K562 (cell line): Measurements from ENCODE around the gene ZC3H12C. TPM values are rescaled to one million over a fixed set of nuclear protein-coding genes. Genes with fewer than 3 reads are reported as not detected.
A peak's percentile ranks its signal among the peaks of the same experiment; 100 is the strongest.

Source experiments
- ADNP ChIP-seq: fragments of 200-800 bp; sonication (Bioruptor generic); IDR thresholded peaks from 2 replicates; pipeline ENCODE4 v1.6.1; 2016; ENCODE audit warnings: missing genetic modification characterization, missing compliant biosample characterization
- ARNT ChIP-seq, 2 experiments: fragments of 450-650 bp; IDR thresholded peaks; 2 replicates each; pipeline ENCODE4 v1.6.1; 2016; ENCODE audit warnings: mild to moderate bottlenecking in 1 of 2
- ATF4 ChIP-seq: fragments of 450-650 bp; formaldehyde crosslinking; IDR thresholded peaks from 2 replicates; pipeline ENCODE4 v1.4.0; 2022; ENCODE audit warnings: mild to moderate bottlenecking, moderate library complexity
- BRF1 ChIP-seq: IDR thresholded peaks from 3 replicates; pipeline ENCODE4 v1.6.1; 2011; ENCODE audit warnings: borderline replicate concordance, mild to moderate bottlenecking; ENCODE audit not compliant: insufficient read length; ENCODE audit errors: extremely low read depth
- CSDE1 ChIP-seq, 2 experiments: fragments of 450-650 bp; IDR thresholded peaks; 2 replicates each; pipeline ENCODE4 v1.6.1; 2016; ENCODE audit warnings: mild to moderate bottlenecking in 1 of 2
- FIP1L1 ChIP-seq: fragments of 200-400 bp; formaldehyde crosslinking; IDR thresholded peaks from 2 replicates; pipeline ENCODE4 v1.6.1; 2018; ENCODE audit warnings: mild to moderate bottlenecking, low read depth, low read length; ENCODE audit not compliant: poor library complexity, severe bottlenecking
- HINFP ChIP-seq: fragments of 450-650 bp; conservative IDR thresholded peaks from 2 replicates; pipeline ENCODE4 v1.6.1; 2016; ENCODE audit warnings: missing genetic modification characterization, low read depth, mild to moderate bottlenecking, control low read depth, missing compliant biosample characterization
- LCOR ChIP-seq: sonication (generic); formaldehyde crosslinking; IDR thresholded peaks from 2 replicates; pipeline ENCODE4 v1.8.0; 2022; ENCODE audit warnings: mild to moderate bottlenecking, missing genetic modification reagents
- MEF2A ChIP-seq: IDR thresholded peaks from 2 replicates; pipeline ENCODE4 v1.6.1; 2011; ENCODE audit warnings: low read depth, mild to moderate bottlenecking, low read length, moderate library complexity; ENCODE audit not compliant: control insufficient read depth
- NCOA1 ChIP-seq: fragments of 450-650 bp; IDR thresholded peaks from 2 replicates; pipeline ENCODE4 v1.6.1; 2016; ENCODE audit warnings: low read depth
- PYGO2 ChIP-seq: fragments of 450-650 bp; IDR thresholded peaks from 2 replicates; pipeline ENCODE4 v1.6.1; 2016; ENCODE audit warnings: mild to moderate bottlenecking, missing genetic modification characterization, moderate library complexity, missing compliant biosample characterization
- RBBP5 ChIP-seq: fragments of 200-600 bp; sonication (generic); IDR thresholded peaks from 2 replicates; pipeline ENCODE4 v1.6.1; 2012; ENCODE audit warnings: borderline replicate concordance, mild to moderate bottlenecking, low read length, control low read depth, inconsistent platforms; ENCODE audit not compliant: insufficient read depth, poor library complexity, severe bottlenecking
- RBM39 ChIP-seq: fragments of 200-400 bp; formaldehyde crosslinking; optimal IDR thresholded peaks from 2 replicates; pipeline ENCODE3; 2018; ENCODE audit warnings: low read depth, low read length
- SMAD4 ChIP-seq: fragments of 250-450 bp; sonication (Bioruptor Pico); conservative IDR thresholded peaks from 2 replicates; pipeline ENCODE4 v1.8.0; 2021; ENCODE audit warnings: inconsistent platforms, mild to moderate bottlenecking, moderate library complexity
- THRAP3 ChIP-seq: fragments of 450-650 bp; IDR thresholded peaks from 2 replicates; pipeline ENCODE4 v1.6.1; 2016; ENCODE audit warnings: mild to moderate bottlenecking, inconsistent platforms, borderline replicate concordance
- ZBTB49 ChIP-seq: sonication (generic); formaldehyde crosslinking; IDR thresholded peaks from 2 replicates; pipeline ENCODE4 v1.8.0; 2022; ENCODE audit warnings: missing genetic modification reagents, mild to moderate bottlenecking, borderline replicate concordance
- ZKSCAN1 ChIP-seq: fragments of 150-350 bp; IDR thresholded peaks from 2 replicates; pipeline ENCODE4 v1.6.1; 2016; ENCODE audit warnings: low read depth, low read length
- ZNF311 ChIP-seq: fragments of 250-450 bp; sonication (Bioruptor Pico); IDR thresholded peaks from 2 replicates; pipeline ENCODE4 v1.4.0; 2020; ENCODE audit warnings: mild to moderate bottlenecking, moderate library complexity
- ZNF398 ChIP-seq: fragments of 250-450 bp; sonication (Bioruptor Pico); IDR thresholded peaks from 2 replicates; pipeline ENCODE4 v1.8.0; 2021; ENCODE audit warnings: moderate library complexity, mild to moderate bottlenecking, inconsistent platforms
- ZNF695 ChIP-seq: fragments of 450-650 bp; formaldehyde crosslinking; IDR thresholded peaks from 2 replicates; pipeline ENCODE4 v1.4.0; 2020; ENCODE audit warnings: mild to moderate bottlenecking, moderate library complexity
- ZNF79 ChIP-seq: fragments of 250-450 bp; sonication (Bioruptor Pico); IDR thresholded peaks from 2 replicates; pipeline ENCODE4 v1.4.0; 2020; ENCODE audit warnings: low read depth, mild to moderate bottlenecking, moderate library complexity
- ZSCAN32 ChIP-seq: fragments of 450-650 bp; formaldehyde crosslinking; IDR thresholded peaks from 2 replicates; pipeline ENCODE4 v1.4.0; 2020; ENCODE audit warnings: mild to moderate bottlenecking, moderate library complexity
- polyA plus RNA-seq, 8 experiments: library from polyadenylated mRNA; depleted of rRNA in 4 of 8; stranded (reverse) in 5 of 8; unstranded in 3 of 8; fragments of >200 nt; fragmentation: Nextera tagmentation in 2 of 8; fragmentation: Illumina TruSeq in 1 of 8; extraction: Ambion mirVana in 2 of 8; extraction: Trizol in 1 of 8; gene quantifications; 2 replicates each; pipeline versions ENCODE4 v1.2.1 to v1.2.3, GENCODE V29; 2011 to 2014; ENCODE audit warnings: inconsistent platforms in 1 of 8, missing spikeins in 1 of 8
- total RNA-seq, 7 experiments: library from RNA; depleted of rRNA in 6 of 7; stranded (reverse); fragments of >200 nt in 6 of 7; fragmentation: Illumina TruSeq in 2 of 7; extraction: Trizol in 2 of 7; gene quantifications; 2 replicates each; pipeline versions ENCODE4 v1.2.1 to v1.2.3, GENCODE V29; 2011 to 2021; ENCODE audit warnings: low replicate concordance in 1 of 7

The ZC3H12C gene
- total and polyA plus RNA-seq, 9 of the 15 experiments (the other 6 are each of a cell fraction or from before 2014, with no cell fraction given), result 0.56 to 5.9 (median 3.3) TPM

GRCh38 chr11:110069158-110069737 is 23.9 kb upstream of the ZC3H12C start (continued):
- peak; percentile 70 for TF ChIP-seq ATF4 (CRISPR knock-in tag)
- TF ChIP-seq BRF1, result no peak
- TF ChIP-seq ZNF311, result peak; percentile 81
- 0 out of 4 replicates have a peak, but pooled peaks of 1 of the 2 experiments have one; percentile 11 for TF ChIP-seq ARNT (IDR thresholded peaks at IDR 0.05)
- no peak for TF ChIP-seq ZBTB49 (CRISPR knock-in tag)
- TF ChIP-seq ZNF79 (CRISPR knock-in tag), result no peak
- TF ChIP-seq RBM39, result no peak
- TF ChIP-seq ZNF398 (CRISPR knock-in tag), result no peak
- TF ChIP-seq ZSCAN32 (CRISPR knock-in tag), result no peak
- TF ChIP-seq LCOR (CRISPR knock-in tag), result no peak
- TF ChIP-seq PYGO2 (tag), result no peak
- no peak for TF ChIP-seq THRAP3
- no peak for TF ChIP-seq CSDE1 (IDR thresholded peaks at IDR 0.05)
- peak; percentile 54; the same call in 1 of the 2 replicates for TF ChIP-seq SMAD4 (CRISPR knock-in tag)
- no peak for TF ChIP-seq HINFP (tag)
- TF ChIP-seq ZNF695, result 0 out of 2 replicates have a peak, but pooled peaks have one; percentile 42
- peak; percentile 44; the same call in 1 of the 2 replicates for TF ChIP-seq MEF2A
- TF ChIP-seq ZKSCAN1, result no peak
- TF ChIP-seq RBBP5, result no peak
- TF ChIP-seq FIP1L1, result no peak
- peak; percentile 37; the same call in 1 of the 2 replicates for TF ChIP-seq NCOA1
- TF ChIP-seq ADNP (tag), result no peak
